ENCODE measurements around the gene MACROH2A1.

Gene MACROH2A1

GRCh38 chr5:135396459-135397055 lies 2.5 kb downstream of the MACROH2A1 start:
- DNase-seq, result no peak

DNA sequence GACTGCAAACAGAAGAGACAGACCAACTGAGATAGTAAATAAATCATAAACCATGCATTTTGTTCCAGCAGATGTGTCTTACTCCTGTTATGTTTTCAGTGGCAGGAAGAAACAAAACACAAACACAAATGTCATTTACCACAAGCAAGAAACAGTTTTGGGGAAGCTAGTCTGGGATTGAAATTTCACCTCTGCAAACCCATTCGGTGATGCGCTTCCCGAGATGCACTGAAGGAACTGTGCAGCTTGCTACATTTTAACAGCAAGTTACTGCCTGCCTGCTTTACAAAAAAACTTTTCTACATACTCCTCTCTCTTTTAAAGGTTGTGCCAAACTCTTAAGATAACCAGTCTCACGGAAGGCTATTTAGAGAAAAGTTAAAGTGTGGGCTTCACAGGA lies 3.2 kb downstream of the MACROH2A1 start:
- DNase-seq, result no peak

DNA sequence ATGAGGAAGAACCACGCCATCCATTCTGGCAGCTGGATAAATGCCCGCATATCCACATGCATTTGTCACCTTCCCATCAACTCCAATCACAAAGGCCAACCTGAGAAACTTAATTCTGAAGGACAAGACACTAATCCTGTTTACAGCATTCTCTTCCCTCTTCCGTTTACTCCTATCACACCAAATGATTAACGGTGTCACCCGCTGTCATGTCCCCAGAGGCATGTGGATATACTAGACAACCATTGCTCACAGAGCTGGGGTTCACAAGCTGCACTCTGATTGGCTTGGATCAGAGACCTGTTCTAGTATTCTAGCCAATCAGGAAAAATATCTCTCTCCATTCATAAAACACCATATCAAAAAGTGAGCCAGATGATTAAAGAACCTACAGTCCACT lies 3.6 kb downstream of the MACROH2A1 start:
- DNase-seq, result no peak

DNA sequence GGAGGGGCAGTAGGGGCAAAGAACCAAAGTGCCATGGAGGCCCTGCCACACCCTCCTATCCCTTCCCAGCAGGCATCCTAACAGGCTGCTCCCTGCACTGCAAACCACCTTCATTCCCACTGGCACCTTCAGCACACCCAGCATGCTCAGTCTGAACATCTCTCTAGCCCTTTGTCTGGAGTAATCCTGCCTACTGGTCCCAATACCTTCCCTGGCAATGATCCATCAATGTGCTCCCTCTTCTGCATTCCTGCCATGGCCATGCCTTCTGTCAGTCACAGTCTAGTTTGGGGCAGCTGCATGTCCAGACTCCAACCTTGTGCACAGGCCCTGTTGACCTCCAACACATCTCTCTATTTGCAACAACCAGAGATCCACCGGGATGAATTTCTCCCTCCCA lies 4.9 kb downstream of the MACROH2A1 start:
- DNase-seq, result no peak

GRCh38 chr5:135393691-135394090 lies 5.3 kb downstream of the MACROH2A1 start:
- DNase-seq, result no peak

DNA sequence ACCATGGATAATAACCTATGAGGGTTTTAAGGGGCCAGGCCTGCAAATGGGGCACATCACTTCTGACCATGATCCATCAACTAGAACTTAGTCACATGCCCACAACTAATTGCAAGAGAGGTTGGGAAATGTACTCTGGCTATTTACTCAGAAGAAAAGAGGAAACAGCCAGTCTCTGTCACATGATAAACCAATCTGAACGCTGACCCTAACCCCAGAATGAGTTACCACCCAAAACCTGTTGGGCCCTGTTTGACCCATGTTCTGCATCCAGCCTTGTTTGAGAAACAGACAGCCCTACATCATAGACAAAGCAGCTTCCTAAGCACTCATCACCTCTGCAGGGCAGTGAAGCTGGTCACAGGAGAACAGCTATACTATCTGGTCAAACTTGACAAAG lies 5.8 kb downstream of the MACROH2A1 start:
- DNase-seq, result no peak

DNA sequence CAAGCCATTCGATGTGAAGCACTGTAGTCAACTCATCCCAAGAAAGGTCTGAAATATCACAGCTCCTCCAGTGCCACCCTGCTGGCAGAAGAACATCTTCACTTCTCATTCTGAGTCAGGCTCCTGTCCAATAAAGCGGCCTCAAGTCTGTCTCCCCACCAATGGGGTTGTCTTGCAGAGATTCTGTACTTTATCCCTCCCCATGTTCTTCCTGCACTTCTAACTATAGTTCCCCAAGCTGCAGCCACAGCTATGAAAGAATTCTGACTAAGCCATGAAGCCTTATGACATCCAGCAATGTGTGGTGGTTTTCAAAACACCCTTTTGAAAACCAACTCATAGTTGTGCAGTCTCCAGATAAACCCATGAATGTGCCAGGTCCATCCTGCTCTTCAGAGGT lies 6.8 kb downstream of the MACROH2A1 start:
- DNase-seq, result no peak

DNA sequence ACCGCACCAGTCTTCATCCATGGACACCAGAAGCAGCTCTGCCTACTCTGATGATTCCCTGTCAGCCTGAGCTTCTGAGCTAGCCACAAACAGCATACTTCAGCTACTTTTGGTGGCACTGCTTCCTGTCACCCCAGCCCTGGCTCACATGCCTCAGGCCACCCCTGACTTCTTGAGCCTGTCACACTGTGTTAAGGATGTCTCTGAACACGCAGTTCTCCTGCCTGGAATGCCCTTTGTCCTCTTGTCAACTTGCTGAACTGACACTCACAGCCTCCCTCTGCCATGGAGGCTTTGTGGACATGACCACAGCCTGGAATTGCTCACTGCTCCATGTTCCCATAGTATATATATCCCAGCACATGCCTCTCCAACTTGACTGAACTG lies 7.2 kb downstream of the MACROH2A1 start:
- DNase-seq, result no peak

- no peak for DNase-seq
Measured at GRCh38 chr5:135391116-135391868, 7.7 kb downstream of the MACROH2A1 start.

DNA sequence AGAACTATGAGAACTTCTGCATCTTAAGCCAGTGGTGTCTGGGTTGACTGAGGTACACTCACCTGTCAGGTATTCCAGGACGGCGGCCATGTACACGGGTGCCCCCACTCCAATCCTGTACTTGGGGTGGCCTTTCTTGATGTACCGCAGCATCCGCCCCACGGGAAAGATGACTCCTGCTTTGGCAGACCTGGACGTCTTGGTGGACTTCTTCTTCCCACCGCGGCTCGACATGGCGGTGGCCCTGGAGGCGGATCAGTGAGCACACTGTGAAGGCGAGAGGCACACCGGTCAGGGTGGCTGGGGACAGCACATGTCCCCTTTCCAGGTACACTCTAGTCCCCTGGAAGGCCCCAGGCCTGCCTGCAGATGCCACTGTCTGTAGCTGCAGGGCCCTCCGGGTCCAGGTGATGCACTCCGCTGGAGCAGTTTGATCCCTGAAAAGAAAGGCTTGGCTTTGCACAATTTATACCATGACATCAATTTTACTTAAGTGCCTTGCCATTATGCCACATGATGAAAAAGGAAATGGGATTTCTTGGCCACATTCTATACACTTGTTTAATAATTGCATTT lies 10.1 kb downstream of the MACROH2A1 start:
- DNase-seq, result no peak

DNA sequence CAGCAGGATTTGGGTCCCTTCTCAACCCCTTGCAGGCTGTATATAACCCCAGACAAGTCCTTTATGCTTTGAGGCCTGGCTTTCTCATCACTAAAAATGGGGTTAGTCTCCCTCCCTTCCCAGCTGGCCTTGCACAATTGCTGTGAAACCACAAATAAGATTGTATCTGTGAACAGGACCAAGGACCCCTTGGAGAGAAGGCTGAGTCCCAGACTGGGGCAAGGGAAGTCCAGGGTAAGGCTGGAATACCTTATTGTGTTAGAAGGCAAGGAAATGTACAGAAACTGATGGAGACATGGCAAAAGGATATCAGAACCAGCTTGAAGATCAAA lies 11.4 kb downstream of the MACROH2A1 start:
- no peak for DNase-seq

- no peak for DNase-seq
Measured at GRCh38 chr5:135386886-135387628, 12.0 kb downstream of the MACROH2A1 start.

GRCh38 chr5:135386096-135386495 lies 12.9 kb downstream of the MACROH2A1 start:
- DNase-seq, result no peak

GRCh38 chr5:135385576-135385975 lies 13.5 kb downstream of the MACROH2A1 start:
- DNase-seq, result no peak

GRCh38 chr5:135384898-135385297 lies 14.1 kb downstream of the MACROH2A1 start:
- no peak for DNase-seq

DNA sequence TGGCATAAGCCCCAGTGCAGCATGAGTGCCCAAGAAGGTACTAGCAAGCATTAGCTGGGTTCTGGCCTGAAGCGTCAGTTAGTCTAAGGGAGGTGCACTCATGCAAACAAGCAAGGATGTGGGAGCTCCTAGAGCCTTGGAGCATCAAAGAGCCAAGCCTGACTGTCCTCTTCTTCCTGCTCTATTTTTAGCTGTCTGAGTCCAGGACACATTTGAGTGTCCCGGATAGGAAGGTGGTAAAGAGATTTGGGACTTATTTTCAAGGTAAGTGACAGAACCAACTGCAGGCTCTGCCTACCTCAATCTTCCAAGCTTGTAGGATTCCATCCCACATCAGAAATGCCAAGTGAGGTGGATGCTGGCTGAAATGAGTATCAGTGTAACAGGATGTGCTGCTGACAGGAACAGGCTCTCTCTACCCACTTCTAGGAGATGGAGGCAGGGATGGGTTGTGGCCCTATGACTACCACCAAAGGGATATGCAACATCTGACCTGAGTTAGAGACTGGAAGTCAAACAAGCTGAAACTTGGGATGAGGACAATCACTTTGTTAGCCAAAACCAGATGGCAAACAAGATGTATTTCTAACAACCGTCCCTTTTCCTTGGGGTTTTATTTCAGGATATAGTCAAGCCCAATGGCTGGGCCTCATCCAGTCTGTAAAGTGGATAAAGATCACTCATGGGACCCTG lies 15.1 kb downstream of the MACROH2A1 start:
- no peak for DNase-seq

DNA sequence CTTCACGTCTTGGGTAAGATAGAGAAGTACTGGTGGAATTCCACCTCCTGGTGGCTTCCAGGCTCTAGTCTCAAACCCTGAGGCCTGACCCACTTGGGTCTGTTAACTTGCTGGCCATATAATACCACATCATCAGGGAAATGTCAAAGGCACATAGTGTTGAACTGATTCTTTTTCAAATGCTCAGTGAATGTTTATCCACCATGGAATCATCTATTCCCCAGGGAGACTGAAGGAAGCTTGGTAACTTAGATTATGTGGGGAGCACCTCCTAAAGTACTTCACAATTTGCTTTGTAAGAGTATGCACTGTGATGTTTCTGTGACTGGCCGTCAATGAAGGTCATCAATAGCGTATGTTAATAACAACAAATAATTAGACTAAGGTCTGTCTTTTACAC lies 16.1 kb downstream of the MACROH2A1 start:
- DNase-seq, result no peak

DNA sequence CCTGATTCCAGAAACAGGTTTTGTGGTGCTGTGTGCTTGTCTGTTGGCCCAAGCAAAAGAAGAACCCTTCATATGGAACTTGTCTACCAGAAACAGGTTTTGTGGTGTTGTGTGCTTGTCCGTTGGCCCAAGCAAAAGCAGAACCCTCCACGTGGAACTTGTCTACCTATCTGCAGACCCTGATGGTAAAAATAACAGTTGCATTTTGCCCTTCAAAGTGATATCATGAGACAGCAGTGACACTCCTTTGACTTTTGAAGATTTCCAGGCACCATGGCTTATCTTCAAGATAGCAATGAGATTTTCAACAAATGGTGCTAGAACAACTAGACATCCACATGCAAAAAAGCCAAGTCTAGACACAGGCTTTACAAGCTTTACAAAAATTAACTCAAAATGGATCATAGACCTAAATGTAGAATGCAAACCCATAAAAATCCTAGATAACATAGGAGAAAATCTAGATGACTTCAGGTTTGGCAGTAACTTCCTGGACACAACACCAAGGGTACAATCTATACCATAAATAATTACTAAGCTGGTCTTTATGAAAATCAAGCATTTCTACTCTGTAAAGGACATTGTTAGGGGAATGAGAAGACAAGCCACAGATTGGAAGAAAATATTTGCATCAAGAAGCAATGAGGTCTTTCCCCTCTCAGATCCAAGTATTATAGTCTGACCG lies 16.8 kb downstream of the MACROH2A1 start:
- no peak for DNase-seq

- no peak for DNase-seq
Measured at GRCh38 chr5:135379046-135379654, 19.9 kb downstream of the MACROH2A1 start.

GRCh38 chr5:135377751-135378680 lies 21.0 kb downstream of the MACROH2A1 start:
- DNase-seq, result no peak
